Renal cortical epithelial cell (primary cell): ENCODE results near the gene DMXL2. TPM values are rescaled to one million over a fixed set of nuclear protein-coding genes. Genes with fewer than 3 reads are reported as not detected.
"Not testable (repeated sequence)": the region's sequence is repeated elsewhere in the genome, so short reads cannot be mapped to it uniquely, and the experiment has no call there.

Experiments
- DNase-seq: peaks from one replicate; pipeline ENCODE4 v3.0.0-alpha.2; 2011; ENCODE audit warnings: low read depth
- total RNA-seq: library from RNA; depleted of rRNA; stranded (reverse); fragments of >200 nt; gene quantifications from 2 replicates; pipeline ENCODE4 v1.2.3, GENCODE V29; 2014

DMXL2 gene
- total RNA-seq, 1 donor from 2014 or later: 25.9 TPM

GRCh38 chr15:51624022-51624421 lies 1.5 kb upstream of the DMXL2 start:
- DNase-seq: no peak

DNA sequence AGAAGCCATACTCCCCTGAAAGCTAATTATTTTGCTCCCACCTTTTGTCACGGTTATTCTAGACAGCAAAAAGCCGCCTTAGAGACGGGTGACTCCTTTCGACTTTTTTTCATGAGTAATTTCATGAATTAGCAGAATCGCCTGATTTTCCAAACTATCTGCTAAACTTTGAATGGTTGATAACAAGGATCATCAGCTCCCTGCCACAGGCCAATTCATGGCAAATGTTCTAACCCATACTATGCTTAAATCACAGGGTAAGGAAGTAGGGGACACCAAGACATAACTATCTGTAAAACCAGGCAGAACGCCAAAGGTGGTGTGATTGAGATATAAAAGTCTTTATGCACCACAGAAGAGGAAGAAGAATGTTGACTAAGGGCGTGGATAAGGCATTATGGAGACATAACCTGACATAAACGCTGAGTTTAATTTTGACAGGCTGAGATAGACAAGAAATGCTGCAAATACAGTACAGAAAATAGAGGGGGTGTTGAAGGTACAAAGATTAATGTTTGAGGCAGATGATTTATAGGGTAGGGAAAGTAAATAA lies 891 bp upstream of the DMXL2 start:
- no peak for DNase-seq

- DNase-seq: peak; percentile 25
Measured at GRCh38 chr15:51621936-51622603, 501 bp downstream of the DMXL2 start.

DNA sequence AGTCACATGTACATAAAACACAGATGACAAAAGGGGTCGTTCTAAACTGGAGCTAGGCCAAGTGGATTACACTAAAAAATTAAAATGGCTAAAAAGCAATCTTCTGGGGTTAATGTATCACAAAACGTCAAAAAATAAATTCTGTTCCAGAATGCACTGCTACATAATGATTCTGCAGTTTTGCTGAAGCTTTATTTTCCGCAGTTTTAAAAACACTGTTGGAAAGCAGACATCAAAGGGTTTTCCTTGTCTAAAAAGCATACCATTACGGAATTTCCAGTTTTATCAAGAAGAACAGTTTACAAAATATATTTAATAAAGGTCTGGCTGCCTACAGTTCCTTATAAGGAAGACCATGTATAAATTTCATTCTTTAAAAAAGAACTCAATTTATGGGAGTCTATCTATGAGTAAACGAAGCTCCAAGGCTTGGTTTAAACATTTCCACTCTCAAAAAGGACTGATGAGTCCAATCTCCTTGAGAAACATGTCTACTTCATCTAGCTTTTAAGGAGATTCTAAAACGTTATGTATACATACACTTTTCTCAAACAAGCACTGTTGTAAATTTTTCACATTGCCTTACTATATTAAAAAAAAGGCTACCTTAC lies 1.3 kb downstream of the DMXL2 start:
- no peak for DNase-seq

DNA sequence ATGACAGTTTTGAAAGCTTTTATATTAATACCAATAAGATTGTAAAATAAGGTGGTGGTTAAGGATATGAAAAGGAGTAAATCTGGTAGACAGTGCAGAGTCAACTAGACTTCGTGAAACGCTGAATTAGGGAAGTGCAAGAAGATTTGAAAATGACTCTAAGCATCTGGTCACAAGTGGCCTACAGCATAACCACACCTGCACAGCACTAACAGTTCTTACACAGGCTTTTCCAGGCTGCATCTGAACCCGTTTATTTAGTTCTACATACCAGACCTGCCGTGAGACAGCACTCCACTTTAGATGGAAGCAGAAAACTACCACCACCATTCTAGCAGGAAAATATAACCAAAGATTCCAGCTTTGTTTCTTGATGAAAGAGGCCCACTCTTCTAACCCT lies 1.9 kb downstream of the DMXL2 start:
- no peak for DNase-seq

GRCh38 chr15:51620122-51620521 lies 2.4 kb downstream of the DMXL2 start:
- no peak for DNase-seq

DNA sequence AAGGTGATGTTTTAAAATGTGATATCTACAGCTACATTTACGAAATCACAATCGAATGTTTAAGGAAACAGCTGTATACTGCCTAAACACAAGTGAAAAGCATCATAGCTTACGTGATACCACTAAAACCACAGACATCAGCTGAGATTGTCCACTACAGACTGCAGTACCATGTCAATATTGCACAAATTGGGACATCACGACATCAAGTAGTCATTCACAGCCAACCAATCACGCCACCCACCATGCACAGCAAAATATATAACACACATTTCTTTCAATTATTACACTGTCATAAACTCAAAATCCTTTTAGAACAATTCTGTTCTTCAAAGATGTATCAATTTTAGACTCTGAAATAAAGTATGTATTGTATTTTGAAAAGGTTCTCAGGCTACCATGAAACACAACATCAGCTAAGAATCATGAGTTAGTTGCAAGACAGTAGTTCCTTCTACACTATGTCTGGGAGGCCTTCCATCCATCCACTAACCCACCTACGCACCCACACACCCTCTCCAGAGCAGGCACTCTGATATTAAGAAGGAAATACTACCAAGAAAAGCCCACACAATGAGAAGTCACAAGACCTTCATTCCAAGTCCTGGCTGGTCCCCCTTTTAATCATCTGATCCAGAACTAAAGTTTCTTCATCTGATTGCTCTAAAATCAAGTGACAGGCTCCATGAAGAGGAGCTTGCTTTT lies 3.1 kb downstream of the DMXL2 start:
- no peak for DNase-seq

- no peak for DNase-seq
Measured at GRCh38 chr15:51617886-51618285, 4.7 kb downstream of the DMXL2 start.

DNA sequence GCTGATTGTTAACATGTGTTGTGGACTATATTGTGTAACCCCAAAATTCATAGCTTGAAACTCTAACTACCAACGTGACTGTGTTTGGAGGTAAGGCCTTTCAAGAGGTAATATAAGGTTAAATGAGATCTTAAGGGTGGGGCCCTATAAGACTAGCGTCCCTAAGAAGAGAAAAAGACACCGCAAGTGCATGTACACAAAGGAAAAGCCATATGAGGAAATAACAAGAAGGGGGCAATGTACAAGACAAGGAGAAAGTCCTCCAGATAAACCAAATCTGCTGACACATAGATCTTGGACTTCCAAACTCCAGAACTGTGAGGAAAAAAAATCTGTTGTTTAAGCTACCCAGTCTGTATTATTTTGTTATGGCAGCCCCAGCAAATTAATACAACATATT lies 8.6 kb downstream of the DMXL2 start:
- no peak for DNase-seq

GRCh38 chr15:51612669-51613068 lies 9.9 kb downstream of the DMXL2 start:
- not testable (repeated sequence) for DNase-seq

DNA sequence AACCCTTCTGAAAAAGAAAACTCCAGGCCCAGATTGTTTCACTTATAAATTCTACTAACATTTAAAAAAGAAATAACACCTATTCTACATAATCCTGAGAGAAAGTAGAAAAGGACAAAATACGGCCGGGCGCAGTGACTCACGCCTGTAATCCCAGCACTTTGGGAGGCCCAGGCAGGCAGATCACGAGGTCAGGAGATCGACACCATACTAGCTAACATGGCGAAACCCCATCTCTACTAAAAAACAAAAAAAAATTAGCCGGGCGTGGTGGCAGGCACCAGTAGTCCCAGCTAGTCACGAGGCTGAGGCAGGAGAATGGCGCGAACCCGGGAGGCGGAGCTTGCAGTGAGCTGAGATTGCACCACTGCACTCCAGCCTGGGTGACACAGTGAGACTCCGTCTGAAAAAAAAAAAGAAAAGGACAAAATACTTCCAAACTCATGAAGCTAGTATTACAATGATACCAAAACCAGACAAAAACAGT lies 19.1 kb downstream of the DMXL2 start:
- not testable (repeated sequence) for DNase-seq

DNA sequence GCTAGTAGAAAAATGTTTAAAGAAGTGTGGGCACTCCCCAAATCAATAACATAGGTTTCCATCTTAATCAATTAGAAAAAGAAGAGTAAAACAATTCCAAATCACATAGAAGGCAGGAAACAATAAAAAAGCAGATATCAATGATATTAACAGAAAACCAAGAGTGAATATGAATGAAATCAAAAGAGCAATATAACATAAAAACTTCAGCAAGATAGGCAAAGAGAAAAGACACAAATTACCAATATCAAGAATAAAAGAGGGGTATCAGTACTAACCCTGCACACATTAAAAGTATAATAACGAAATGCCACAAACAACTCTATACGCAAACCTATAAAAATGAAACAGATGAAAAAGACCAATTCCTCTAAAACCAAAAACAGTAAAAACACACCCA lies 19.6 kb downstream of the DMXL2 start:
- no peak for DNase-seq

GRCh38 chr15:51602484-51602883 lies 20.1 kb downstream of the DMXL2 start:
- no peak for DNase-seq

- DNase-seq: no peak
Measured at GRCh38 chr15:51601801-51602200, 20.8 kb downstream of the DMXL2 start.

DNA sequence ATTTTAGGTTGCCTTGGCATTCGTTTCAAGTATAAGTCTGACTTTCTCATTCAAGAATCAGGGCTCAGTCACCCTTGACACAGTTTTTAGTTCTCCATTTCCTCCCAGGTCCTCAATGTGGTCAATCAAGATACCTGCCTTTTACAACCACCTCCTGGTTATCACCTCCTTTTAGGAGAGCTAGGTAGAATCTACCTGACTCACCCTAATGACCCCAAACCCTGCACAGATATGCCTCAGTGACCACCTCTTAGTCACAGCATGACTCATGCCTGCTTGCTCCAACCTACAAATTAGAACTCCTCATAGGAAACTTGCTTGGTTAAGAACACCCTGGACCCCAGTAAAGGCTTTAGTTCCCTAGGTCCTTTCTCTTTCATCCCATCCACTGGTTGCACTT lies 22.5 kb downstream of the DMXL2 start:
- peak; percentile 88 for DNase-seq

GRCh38 chr15:51589881-51590568 lies 32.5 kb downstream of the DMXL2 start:
- no peak for DNase-seq

DNA sequence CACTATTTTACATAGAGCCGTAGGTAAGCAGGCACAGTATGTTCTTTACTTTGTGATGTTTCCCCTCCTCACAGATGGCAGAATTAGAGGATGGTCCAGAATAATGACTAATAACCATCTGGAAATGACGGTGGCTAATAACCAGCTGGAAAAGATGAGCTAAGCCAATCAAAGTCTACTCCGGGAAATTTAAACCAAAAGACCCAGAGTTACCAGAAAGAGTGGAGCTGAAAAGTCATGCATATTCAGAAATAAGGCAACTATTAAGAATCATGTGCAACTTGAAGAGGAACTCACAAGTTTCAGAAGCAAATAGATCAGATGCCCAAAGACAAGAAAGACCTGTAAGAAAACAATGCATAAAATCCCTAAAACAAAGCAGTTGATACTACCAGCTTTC lies 33.6 kb downstream of the DMXL2 start:
- DNase-seq: no peak

- peak; percentile 9 for DNase-seq
Measured at GRCh38 chr15:51585986-51586385, 36.6 kb downstream of the DMXL2 start.

GRCh38 chr15:51580982-51581381 lies 41.6 kb downstream of the DMXL2 start:
- DNase-seq: no peak

- no peak for DNase-seq
Measured at GRCh38 chr15:51580385-51580784, 42.2 kb downstream of the DMXL2 start.

DNA sequence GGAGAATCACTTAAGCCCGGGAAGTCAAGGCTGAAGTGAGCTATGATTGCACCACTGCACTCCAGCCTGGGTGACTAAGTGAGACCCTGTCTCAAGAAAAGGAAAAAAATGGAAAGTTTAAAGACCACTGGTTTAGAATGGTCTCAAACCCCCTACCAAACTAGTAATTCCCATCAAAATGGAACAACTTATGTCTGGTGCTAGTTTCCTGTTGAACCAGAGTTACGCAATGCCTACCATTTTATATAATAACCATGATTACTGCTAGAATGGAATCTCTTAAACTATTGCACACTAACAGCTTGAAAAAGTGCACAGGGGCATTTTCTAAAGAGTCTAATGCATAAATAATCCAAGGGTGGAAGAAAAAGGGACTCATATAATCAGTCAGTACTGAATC lies 43.6 kb downstream of the DMXL2 start:
- no peak for DNase-seq

GRCh38 chr15:51577636-51578304 lies 44.8 kb downstream of the DMXL2 start:
- DNase-seq: no peak
